ENCODE results near the gene MYBL2. TPM values are rescaled to one million over a fixed set of nuclear protein-coding genes. Genes with fewer than 3 reads are reported as not detected.

MYBL2 gene
- total RNA-seq, 1 experiment from 2014 or later = 191 TPM

DNA sequence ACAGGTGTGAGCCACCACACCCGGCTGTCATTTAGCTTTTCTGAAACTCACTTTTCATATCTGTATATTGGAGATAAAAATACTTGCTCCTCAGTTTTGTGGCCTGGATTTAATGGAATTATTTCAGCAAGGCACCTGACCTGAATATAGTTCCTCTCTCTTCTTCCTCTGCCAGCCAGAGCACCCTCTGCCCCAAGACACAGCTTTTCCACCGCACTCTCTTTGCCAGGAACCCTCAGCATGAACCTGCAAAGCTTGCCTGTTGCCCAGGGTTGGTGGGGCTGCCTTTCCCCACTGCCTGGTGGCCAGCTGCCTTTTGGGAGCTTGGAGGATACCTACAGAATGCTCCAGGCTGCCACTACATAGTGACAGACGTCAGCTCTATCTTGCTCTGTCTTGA lies 56.8 kb downstream of the MYBL2 start:
- Histone ChIP-seq H3K36me3 (no peaks in the 10 kb centered on the region), H3K4me3 (no peak overlapping the region), H3K27ac (no peak overlapping the region), H3K27me3 (no peaks in the 10 kb centered on the region), H3K4me1 (peaks cover 31% of the 10 kb centered on the region), H3K9me3 (replicated peaks) (peaks cover 3% of the 10 kb centered on the region; the same call in 1 of the 2 replicates)
- no peak for DNase-seq

DNA sequence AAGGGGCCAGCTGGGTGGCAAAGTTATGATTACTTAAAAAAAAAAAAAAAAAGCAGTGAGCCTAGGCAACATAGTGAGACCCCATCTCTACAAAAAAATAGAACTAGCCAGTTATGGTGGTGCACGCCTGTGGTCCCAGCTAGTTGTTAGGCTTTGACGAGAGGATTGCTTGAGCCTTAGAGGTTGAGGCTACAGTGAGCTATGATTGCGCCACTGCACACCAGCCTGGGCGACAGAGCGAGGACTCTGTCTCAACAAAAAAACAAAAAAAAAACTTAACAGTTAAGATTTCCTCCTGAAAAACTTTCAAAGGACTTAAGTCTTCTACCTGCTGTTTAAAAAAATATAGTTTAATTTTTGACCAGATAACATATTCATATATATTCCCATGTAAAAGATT lies 57.5 kb downstream of the MYBL2 start:
- no peak for DNase-seq
- peaks cover 4% of the 10 kb centered on the region; the same call in 1 of the 2 replicates for H3K9me3 ChIP-seq (replicated peaks)
- H3K36me3 ChIP-seq = no peaks in the 10 kb centered on the region
- peaks cover 31% of the 10 kb centered on the region for H3K4me1 ChIP-seq
- H3K27ac ChIP-seq = no peak overlapping the region
- no peak overlapping the region for H3K4me3 ChIP-seq
- no peaks in the 10 kb centered on the region for H3K27me3 ChIP-seq

DNA sequence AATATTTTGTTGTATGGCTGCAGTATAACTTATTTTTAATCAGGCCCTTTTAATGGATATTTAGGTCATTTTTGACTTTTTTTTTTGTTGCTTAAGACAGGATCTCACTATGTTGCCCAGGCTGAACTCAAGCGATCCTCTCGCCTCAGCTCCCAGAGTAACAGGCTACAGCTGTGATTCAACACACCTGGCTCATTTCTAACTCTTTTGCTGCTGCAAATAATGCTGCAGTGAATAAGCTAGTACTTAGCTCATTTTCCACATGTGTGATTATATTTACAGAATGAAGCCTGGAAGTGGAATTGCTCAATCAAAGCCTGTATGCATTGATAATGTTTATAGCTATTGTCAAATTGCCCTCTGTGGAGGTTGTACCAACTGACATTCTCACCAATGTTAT lies 58.8 kb downstream of the MYBL2 start:
- H3K27ac ChIP-seq = no peak overlapping the region
- DNase-seq = no peak
- no peaks in the 10 kb centered on the region for H3K27me3 ChIP-seq

GRCh38 chr20:43726333-43726732 lies 59.4 kb downstream of the MYBL2 start:
- H3K27ac ChIP-seq = no peak overlapping the region

More for the DNA sequence above, 58.8 kb downstream of the MYBL2 start:
- Histone ChIP-seq H3K9me3 (replicated peaks) (peaks cover 4% of the 10 kb centered on the region; the same call in 1 of the 2 replicates), H3K4me1 (peaks cover 25% of the 10 kb centered on the region), H3K36me3 (no peaks in the 10 kb centered on the region), H3K4me3 (no peak overlapping the region)

GRCh38 chr20:43726811-43727338 lies 60.0 kb downstream of the MYBL2 start, which contains the start of gene GTSF1L:
Gene GTSF1L, minus strand, starts transcription at chr20:43727002. Its CDS starts 308 bp downstream, at chr20:43726694.
- Histone ChIP-seq H3K9me3 (replicated peaks) (peaks cover 4% of the 10 kb centered on the region; the same call in 1 of the 2 replicates), H3K27me3 (no peaks in the 10 kb centered on the region), H3K4me3 (no peak within 1 kb of the TSS), H3K4me1 (peaks cover 15% of the 10 kb centered on the region), H3K27ac (no peak within 1 kb of the TSS), H3K36me3 (no peaks in the 10 kb centered on the region)
- peak; percentile 67 to 71 for DNase-seq

More at GRCh38 chr20:43726333-43726732, 59.4 kb downstream of the MYBL2 start:
- H3K4me1 ChIP-seq = peaks cover 19% of the 10 kb centered on the region
- H3K27me3 ChIP-seq = no peaks in the 10 kb centered on the region
- H3K9me3 ChIP-seq (replicated peaks) = peaks cover 4% of the 10 kb centered on the region; the same call in 1 of the 2 replicates
- no peaks in the 10 kb centered on the region for H3K36me3 ChIP-seq
- DNase-seq = no peak
- H3K4me3 ChIP-seq = no peak overlapping the region

DNA sequence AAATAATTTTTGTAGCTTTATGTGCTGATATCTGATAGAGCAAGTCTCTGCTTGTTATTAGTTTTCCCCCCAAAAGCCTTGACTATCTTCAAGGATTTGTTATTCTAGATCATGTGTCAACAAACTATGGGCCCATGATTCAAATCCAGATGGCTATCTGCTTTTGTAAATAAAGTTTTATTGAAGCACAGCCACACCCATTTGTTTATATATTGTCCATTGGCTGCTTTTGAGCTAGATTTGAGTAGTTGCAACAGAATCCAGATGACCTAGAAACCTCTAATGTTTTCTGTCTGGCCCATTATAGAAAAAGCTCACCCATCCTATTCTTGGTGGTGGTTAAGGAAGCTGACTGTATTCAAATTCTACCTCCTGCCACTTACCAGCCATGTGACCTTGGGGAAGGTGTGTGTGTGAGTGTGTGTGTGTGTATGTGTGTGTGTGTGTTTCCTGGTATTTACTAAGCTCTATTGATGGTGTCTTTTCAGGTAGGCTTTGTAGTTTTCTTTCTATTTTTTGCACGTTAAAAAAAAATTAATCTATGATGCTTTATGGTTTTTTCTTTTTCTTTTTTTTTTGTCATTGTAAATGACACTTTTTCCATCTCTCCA lies 61.2 kb downstream of the MYBL2 start:
- H3K4me3 ChIP-seq = no peak overlapping the region
- H3K4me1 ChIP-seq = peaks cover 12% of the 10 kb centered on the region
- no peaks in the 10 kb centered on the region for H3K36me3 ChIP-seq
- no peak for DNase-seq
- H3K27me3 ChIP-seq = no peaks in the 10 kb centered on the region
- H3K9me3 ChIP-seq (replicated peaks) = peaks cover 4% of the 10 kb centered on the region; the same call in 1 of the 2 replicates
- H3K27ac ChIP-seq = no peak overlapping the region

DNA sequence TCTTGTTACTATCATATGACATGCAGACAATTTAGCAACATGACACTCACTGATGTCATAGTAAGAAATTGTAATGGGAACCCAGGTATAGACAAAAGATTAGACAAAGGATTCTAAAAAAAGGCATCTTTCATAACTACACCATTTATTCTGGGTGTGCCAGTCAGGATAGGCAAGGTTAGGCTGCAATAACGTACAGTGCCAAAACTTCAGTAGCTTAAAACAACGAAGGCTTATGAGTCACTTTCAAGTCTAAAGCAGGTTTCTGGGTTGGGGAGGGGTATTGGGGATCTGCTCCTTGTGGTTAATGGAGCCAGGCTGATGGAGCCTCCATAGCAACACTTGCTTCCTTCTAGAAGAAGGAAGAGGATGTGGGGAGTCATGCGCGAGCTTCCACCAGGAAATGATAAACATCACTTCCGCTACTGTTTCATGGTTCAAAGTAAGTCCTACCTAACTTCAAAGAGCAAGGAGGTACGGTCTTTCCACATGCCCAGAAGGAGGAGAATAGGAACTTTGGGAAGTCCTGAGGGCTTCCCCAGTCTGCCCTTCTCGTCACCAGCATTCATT lies 61.9 kb downstream of the MYBL2 start:
- H3K4me1 ChIP-seq = peaks cover 12% of the 10 kb centered on the region
- no peak overlapping the region for H3K4me3 ChIP-seq
- no peaks in the 10 kb centered on the region for H3K27me3 ChIP-seq
- no peak overlapping the region for H3K27ac ChIP-seq
- H3K36me3 ChIP-seq = no peaks in the 10 kb centered on the region
- no peak for DNase-seq
- H3K9me3 ChIP-seq (replicated peaks) = peaks cover 4% of the 10 kb centered on the region; the same call in 1 of the 2 replicates

GRCh38 chr20:43731469-43731868 lies 64.6 kb downstream of the MYBL2 start:
- no peak for DNase-seq
- Histone ChIP-seq H3K4me3 (no peak overlapping the region), H3K27ac (no peak overlapping the region), H3K27me3 (peaks cover 3% of the 10 kb centered on the region; the same call in 1 of the 2 replicates), H3K9me3 (replicated peaks) (peaks cover 4% of the 10 kb centered on the region; the same call in 1 of the 2 replicates), H3K36me3 (no peaks in the 10 kb centered on the region), H3K4me1 (peaks cover 9% of the 10 kb centered on the region)

- Histone ChIP-seq H3K27ac (no peak overlapping the region), H3K4me1 (peaks cover 4% of the 10 kb centered on the region; the same call in 1 of the 2 replicates), H3K4me3 (no peak overlapping the region), H3K27me3 (peaks cover 3% of the 10 kb centered on the region; the same call in 1 of the 2 replicates), H3K9me3 (replicated peaks) (peaks cover 4% of the 10 kb centered on the region; the same call in 1 of the 2 replicates), H3K36me3 (no peaks in the 10 kb centered on the region)
- DNase-seq = no peak
Measured at GRCh38 chr20:43731927-43732326, 65.0 kb downstream of the MYBL2 start.

DNA sequence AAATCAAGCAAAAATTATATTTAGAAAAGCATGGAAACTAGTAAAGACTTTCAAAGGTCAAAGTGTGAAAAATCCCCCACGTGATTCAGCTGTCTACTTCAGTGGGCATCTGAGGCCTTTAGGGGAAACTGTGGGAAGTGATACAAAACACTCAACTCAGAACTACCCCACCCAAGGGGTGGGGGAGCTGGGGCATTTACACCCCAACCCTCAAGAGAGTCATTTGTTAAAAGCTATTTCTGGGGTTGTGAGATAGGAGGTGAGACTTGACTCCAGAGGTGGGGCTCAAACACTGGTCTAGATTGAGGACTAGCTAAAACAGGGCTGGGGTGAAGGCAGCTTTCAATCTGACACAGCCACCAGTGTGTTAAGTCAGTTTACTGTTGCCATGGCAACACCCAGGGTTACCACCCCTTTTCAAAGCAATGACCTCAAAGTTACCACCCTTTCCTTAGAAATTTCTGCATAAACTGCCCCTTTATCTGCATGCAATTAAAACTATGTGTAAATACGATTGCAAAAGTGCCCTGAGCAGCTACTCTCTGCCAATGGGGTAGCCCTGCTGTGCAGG lies 69.8 kb downstream of the MYBL2 start:
- no peak for DNase-seq
- Histone ChIP-seq H3K27me3 (peaks cover 3% of the 10 kb centered on the region; the same call in 1 of the 2 replicates), H3K4me1 (no peaks in the 10 kb centered on the region), H3K27ac (no peak overlapping the region), H3K4me3 (no peak overlapping the region), H3K9me3 (replicated peaks) (no peaks in the 10 kb centered on the region), H3K36me3 (no peaks in the 10 kb centered on the region)

GRCh38 chr20:43737925-43738324 lies 71.0 kb downstream of the MYBL2 start:
- DNase-seq = no peak
- H3K4me3 ChIP-seq = no peak overlapping the region
- H3K4me1 ChIP-seq = no peaks in the 10 kb centered on the region
- no peaks in the 10 kb centered on the region for H3K9me3 ChIP-seq (replicated peaks)
- no peak overlapping the region for H3K27ac ChIP-seq
- H3K27me3 ChIP-seq = peaks cover 3% of the 10 kb centered on the region; the same call in 1 of the 2 replicates
- no peaks in the 10 kb centered on the region for H3K36me3 ChIP-seq

GRCh38 chr20:43739148-43739749 lies 72.3 kb downstream of the MYBL2 start:
- H3K4me1 ChIP-seq = peaks cover 7% of the 10 kb centered on the region
- H3K27me3 ChIP-seq = peaks cover 3% of the 10 kb centered on the region; the same call in 1 of the 2 replicates
- H3K27ac ChIP-seq = no peak overlapping the region
- no peaks in the 10 kb centered on the region for H3K9me3 ChIP-seq (replicated peaks)
- no peaks in the 10 kb centered on the region for H3K36me3 ChIP-seq
- no peak overlapping the region for H3K4me3 ChIP-seq
- DNase-seq = no peak

DNA sequence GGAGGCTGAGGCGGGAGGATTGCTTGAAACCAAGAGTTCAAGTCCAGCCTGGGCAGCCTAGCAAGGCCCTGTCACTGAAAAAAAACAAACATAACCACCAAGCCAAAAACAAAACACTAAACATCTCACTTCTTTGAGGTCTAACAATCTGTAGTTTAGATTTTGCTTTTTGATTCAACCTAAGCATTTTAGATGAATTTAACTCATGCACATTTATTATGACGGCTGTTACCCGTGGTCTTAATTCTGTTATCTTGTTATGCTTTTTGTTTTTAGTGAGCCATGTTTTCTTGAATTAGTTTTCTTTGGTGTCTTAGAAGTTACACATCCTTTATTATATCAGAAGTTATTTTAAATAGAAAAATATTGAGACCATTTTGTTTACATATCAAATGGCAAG lies 73.7 kb downstream of the MYBL2 start:
- H3K9me3 ChIP-seq (replicated peaks) = no peaks in the 10 kb centered on the region
- no peaks in the 10 kb centered on the region for H3K36me3 ChIP-seq
- no peak for DNase-seq

GRCh38 chr20:43744151-43744611 lies 77.3 kb downstream of the MYBL2 start:
- no peaks in the 10 kb centered on the region for H3K9me3 ChIP-seq (replicated peaks)
- no peaks in the 10 kb centered on the region for H3K27me3 ChIP-seq
- H3K27ac ChIP-seq = peak overlapping the region; percentile 63
- no peaks in the 10 kb centered on the region for H3K36me3 ChIP-seq
- H3K4me1 ChIP-seq = peaks cover 32% of the 10 kb centered on the region
- no peak overlapping the region for H3K4me3 ChIP-seq
- DNase-seq = peak; percentile 91 to 94

More for the DNA sequence above, 73.7 kb downstream of the MYBL2 start:
- no peaks in the 10 kb centered on the region for H3K27me3 ChIP-seq
- H3K4me3 ChIP-seq = no peak overlapping the region
- peaks cover 18% of the 10 kb centered on the region for H3K4me1 ChIP-seq
- no peak overlapping the region for H3K27ac ChIP-seq
